Measurements from ENCODE around the gene RUFY3. TPM values are rescaled to one million over a fixed set of nuclear protein-coding genes. Genes with fewer than 3 reads are reported as not detected.

The RUFY3 gene
- total and polyA plus RNA-seq, 3 donors from 2014 or later: 84.7 to 247 (median 220) TPM

DNA sequence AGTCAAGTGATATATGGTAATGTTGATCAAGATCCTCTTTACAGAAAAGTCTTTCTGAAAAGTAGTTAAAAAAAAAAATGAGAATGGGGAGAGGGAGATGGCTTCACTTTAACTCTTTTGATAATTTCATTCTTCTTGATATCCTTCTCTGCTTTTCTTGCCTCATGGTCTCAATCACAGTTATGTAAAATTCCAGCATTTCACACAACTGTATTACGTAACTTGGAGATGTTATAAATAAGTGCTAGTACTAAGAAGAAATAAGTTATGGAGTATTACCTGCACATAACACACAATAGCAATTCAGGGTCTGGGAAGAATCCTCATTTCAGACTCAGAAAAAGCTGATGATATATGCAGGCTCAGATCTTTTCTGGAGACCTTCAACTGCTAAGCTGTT is 22.0 kb downstream of the RUFY3 start:
- no peak overlapping the region for H3K27ac ChIP-seq
- TF ChIP-seq POLR2A (IDR thresholded peaks at IDR 0.05): no peak
- TF ChIP-seq CTCF (IDR thresholded peaks at IDR 0.05): no peak
- peaks cover 24% of the 10 kb centered on the region for H3K4me1 ChIP-seq
- no peaks in the 10 kb centered on the region for H3K27me3 ChIP-seq
- no peaks in the 10 kb centered on the region for H3K9me3 ChIP-seq
- H3K36me3 ChIP-seq (ENCODE audit: low read depth, missing control alignments): no peaks in the 10 kb centered on the region
- intact Hi-C loops (cut with DNase I; ENCODE audit: low total_unique reads): no loop called here
- no peak for DNase-seq
- H3K4me3 ChIP-seq: no peak overlapping the region
- 82 to 84% methylated on average over 1 of the region's 1 CpG for WGBS, 2 donors

DNA sequence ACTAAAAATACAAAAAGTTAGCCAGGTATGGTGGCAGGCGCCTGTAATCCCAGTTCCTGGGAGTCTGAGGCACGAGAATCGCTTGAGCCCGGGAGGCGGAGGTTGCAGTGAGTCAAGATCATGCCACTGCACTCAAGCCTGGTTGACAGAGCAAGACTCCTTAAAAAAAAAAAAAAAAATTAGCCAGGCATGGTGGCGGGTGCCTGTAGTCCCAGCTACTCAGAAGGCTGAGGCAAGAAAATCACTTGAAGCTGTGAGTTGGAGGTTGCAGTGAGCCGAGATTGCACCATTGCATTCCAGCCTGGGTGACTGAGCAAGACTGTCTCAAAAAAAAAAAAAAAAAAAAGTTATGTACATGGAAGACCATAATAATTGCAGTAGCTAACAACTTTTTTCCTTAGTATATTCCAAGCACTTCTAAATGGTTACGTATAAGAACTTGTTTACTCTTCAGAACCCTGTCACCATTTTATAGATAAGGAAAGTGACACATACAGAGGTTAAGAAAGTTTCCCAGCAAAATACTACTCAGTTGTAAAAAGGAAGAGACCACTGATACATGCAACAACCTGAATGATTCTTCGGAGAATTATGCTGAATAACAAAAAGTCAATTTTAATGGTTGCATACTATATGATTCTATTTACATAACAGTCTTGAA is 24.5 kb downstream of the RUFY3 start:
- Histone ChIP-seq H3K9me3 (no peaks in the 10 kb centered on the region), H3K4me1 (peaks cover 18% of the 10 kb centered on the region), H3K27me3 (no peaks in the 10 kb centered on the region), H3K4me3 (no peak overlapping the region), H3K36me3 (ENCODE audit: low read depth, missing control alignments) (no peaks in the 10 kb centered on the region), H3K27ac (no peak overlapping the region)
- no peak for TF ChIP-seq POLR2A (IDR thresholded peaks at IDR 0.05)
- no peak for TF ChIP-seq CTCF (IDR thresholded peaks at IDR 0.05)
- DNase-seq: no peak
- intact Hi-C loops (cut with DNase I; ENCODE audit: low total_unique reads): no loop called here
- 87% methylated on average over 9 of the region's 9 CpGs for WGBS, 2 donors

DNA sequence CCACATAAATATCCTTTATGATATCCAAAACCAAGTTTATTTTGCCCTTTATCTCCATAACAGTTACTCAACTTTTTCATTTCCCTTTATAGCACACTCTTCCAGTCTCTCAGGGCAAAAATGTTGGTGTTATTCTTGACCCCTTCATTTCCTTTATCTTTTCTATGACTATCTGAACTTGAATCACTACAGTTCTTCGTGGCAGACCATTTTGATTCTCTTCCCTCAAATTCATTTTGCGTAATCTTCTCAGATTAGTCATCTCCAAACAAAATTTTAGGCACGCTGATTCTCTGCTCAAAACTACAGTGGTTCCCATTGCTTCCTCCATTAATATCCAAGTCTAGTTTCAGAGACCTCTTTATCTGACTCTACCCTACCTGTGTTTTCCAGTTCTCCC is 26.1 kb downstream of the RUFY3 start:
- Histone ChIP-seq H3K4me1 (peaks cover 18% of the 10 kb centered on the region), H3K36me3 (ENCODE audit: low read depth, missing control alignments) (no peaks in the 10 kb centered on the region), H3K27ac (peak overlapping the region in 1 of 2 donors; percentile 3), H3K9me3 (no peaks in the 10 kb centered on the region), H3K27me3 (no peaks in the 10 kb centered on the region), H3K4me3 (no peak overlapping the region)
- no peak for TF ChIP-seq POLR2A (IDR thresholded peaks at IDR 0.05)
- TF ChIP-seq CTCF (IDR thresholded peaks at IDR 0.05): no peak
- DNase-seq: no peak
- WGBS, 2 donors: 75 to 78% methylated on average over 3 of the region's 3 CpGs
- intact Hi-C loops (cut with DNase I; ENCODE audit: low total_unique reads): no loop called here

- no peaks in the 10 kb centered on the region for H3K36me3 ChIP-seq (ENCODE audit: low read depth, missing control alignments)
- H3K27ac ChIP-seq: no peak overlapping the region
- 86 to 90% methylated on average over 1 of the region's 1 CpG for whole genome bisulfite sequencing, 2 donors
- no peak for DNase-seq
- TF ChIP-seq CTCF (IDR thresholded peaks at IDR 0.05) (no peak), POLR2A (IDR thresholded peaks at IDR 0.05) (no peak)
- no peaks in the 10 kb centered on the region for H3K9me3 ChIP-seq
- no peaks in the 10 kb centered on the region for H3K27me3 ChIP-seq
- H3K4me3 ChIP-seq: no peak overlapping the region
- intact Hi-C loops (cut with DNase I; ENCODE audit: low total_unique reads): no loop called here
- H3K4me1 ChIP-seq: peaks cover 18% of the 10 kb centered on the region
These were observed 27.5 kb downstream of the RUFY3 start for GRCh38 chr4:70749313-70749712.

DNA sequence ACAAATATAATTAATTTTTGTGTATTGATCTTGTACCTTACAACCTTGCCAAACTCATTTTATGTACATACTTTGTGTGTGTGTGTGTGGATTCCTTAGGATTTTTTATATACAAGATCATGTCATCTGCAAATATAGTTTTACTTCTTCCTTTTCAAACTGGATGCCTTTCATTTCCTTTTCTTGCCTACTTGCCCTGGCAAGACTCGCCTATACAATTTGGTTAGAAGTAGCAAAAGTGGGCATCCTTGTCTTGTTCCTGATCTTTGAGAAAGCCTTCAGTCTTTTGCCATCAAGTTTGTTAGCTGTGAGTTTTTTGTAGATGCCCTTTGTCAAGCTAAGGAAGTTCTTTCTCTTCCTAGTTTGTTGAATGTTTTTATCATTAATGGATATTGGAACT is 30.5 kb downstream of the RUFY3 start:
- Histone ChIP-seq H3K27ac (no peak overlapping the region), H3K4me3 (no peak overlapping the region), H3K36me3 (ENCODE audit: low read depth, missing control alignments) (no peaks in the 10 kb centered on the region), H3K27me3 (no peaks in the 10 kb centered on the region), H3K9me3 (no peaks in the 10 kb centered on the region), H3K4me1 (peaks cover 9% of the 10 kb centered on the region)
- intact Hi-C loops (cut with DNase I; ENCODE audit: low total_unique reads): no loop called here
- WGBS, 2 donors: 91 to 100% methylated on average over 1 of the region's 1 CpG
- TF ChIP-seq CTCF (IDR thresholded peaks at IDR 0.05) (no peak), POLR2A (IDR thresholded peaks at IDR 0.05) (no peak)
- DNase-seq: no peak

Measured in testis (tissue), 3 donors.